NCI-H510A (cell line): ENCODE results near the gene CRADD.
"Not testable (repeated sequence)": the region's sequence is repeated elsewhere in the genome, so short reads cannot be mapped to it uniquely, and the experiment has no call there.

Experiments
- DNase-seq: peaks from one replicate; lab custom pipeline; 2025; lab: John Stamatoyannopoulos, UW

Gene CRADD

GRCh38 chr12:93901739-93902138, 224.6 kb downstream of the CRADD start:
- no peak for DNase-seq

- DNase-seq = no peak
These were observed 225.0 kb downstream of the CRADD start for GRCh38 chr12:93902192-93902591.

GRCh38 chr12:93902736-93903562, 225.8 kb downstream of the CRADD start:
- no peak for DNase-seq

GRCh38 chr12:93904124-93904523, 226.9 kb downstream of the CRADD start:
- DNase-seq = no peak

GRCh38 chr12:93908264-93908663, 231.1 kb downstream of the CRADD start:
- no peak for DNase-seq

- no peak for DNase-seq
These were observed 231.8 kb downstream of the CRADD start for GRCh38 chr12:93908846-93909567.

- DNase-seq = no peak
These were observed 234.2 kb downstream of the CRADD start for GRCh38 chr12:93911396-93911795.

GRCh38 chr12:93912086-93912733, 235.0 kb downstream of the CRADD start:
- no peak for DNase-seq

GRCh38 chr12:93913845-93914244, 236.7 kb downstream of the CRADD start:
- no peak for DNase-seq

GRCh38 chr12:93914281-93914680, 237.1 kb downstream of the CRADD start:
- DNase-seq = no peak

GRCh38 chr12:93915411-93915810, 238.2 kb downstream of the CRADD start:
- DNase-seq = no peak

- no peak for DNase-seq
These were observed 239.2 kb downstream of the CRADD start for GRCh38 chr12:93916402-93916801.

- no peak for DNase-seq
These were observed 241.1 kb downstream of the CRADD start for GRCh38 chr12:93918262-93918661.

GRCh38 chr12:93918900-93919299, 241.7 kb downstream of the CRADD start:
- DNase-seq = no peak

- no peak for DNase-seq
These were observed 244.3 kb downstream of the CRADD start for GRCh38 chr12:93921521-93921920.

GRCh38 chr12:93922583-93923006, 245.4 kb downstream of the CRADD start:
- DNase-seq = no peak

- no peak for DNase-seq
These were observed 247.2 kb downstream of the CRADD start for GRCh38 chr12:93924367-93924766.

GRCh38 chr12:93925585-93926205, 248.5 kb downstream of the CRADD start:
- no peak for DNase-seq

GRCh38 chr12:93926237-93926636, 249.1 kb downstream of the CRADD start:
- DNase-seq = no peak

- not testable (repeated sequence) for DNase-seq
These were observed 251.9 kb downstream of the CRADD start for GRCh38 chr12:93929081-93929480.

- no peak for DNase-seq
These were observed 260.6 kb downstream of the CRADD start for GRCh38 chr12:93937812-93938211.

GRCh38 chr12:93938317-93938716, 261.1 kb downstream of the CRADD start:
- no peak for DNase-seq
